GM12891 (cell line): ENCODE data around the gene KDM7A.

Experiments used
- PAX5 ChIP-seq: IDR thresholded peaks from 2 replicates; pipeline ENCODE4 v1.6.1; 2011; ENCODE audit warnings: low read length, moderate library complexity, mild to moderate bottlenecking; ENCODE audit not compliant: insufficient read depth, severe bottlenecking
- POLR2A ChIP-seq: IDR thresholded peaks from 2 replicates; pipeline ENCODE4 v1.6.1; 2011; ENCODE audit warnings: low read depth, low read length, control low read depth
- POLR2AphosphoS5 ChIP-seq: IDR thresholded peaks from 2 replicates; pipeline ENCODE4 v1.6.1; 2011; ENCODE audit warnings: low read depth, low read length, control low read depth
- POU2F2 ChIP-seq: IDR thresholded peaks from 2 replicates; pipeline ENCODE4 v1.6.1; 2011; ENCODE audit warnings: low read depth, mild to moderate bottlenecking, control low read depth, low read length, moderate library complexity
- SPI1 ChIP-seq: IDR thresholded peaks from 2 replicates; pipeline ENCODE4 v1.6.1; 2011; ENCODE audit warnings: low read depth, low read length, control low read depth
- TAF1 ChIP-seq: IDR thresholded peaks from 2 replicates; pipeline ENCODE4 v1.6.1; 2011; ENCODE audit warnings: low read depth, low read length, control low read depth

DNA sequence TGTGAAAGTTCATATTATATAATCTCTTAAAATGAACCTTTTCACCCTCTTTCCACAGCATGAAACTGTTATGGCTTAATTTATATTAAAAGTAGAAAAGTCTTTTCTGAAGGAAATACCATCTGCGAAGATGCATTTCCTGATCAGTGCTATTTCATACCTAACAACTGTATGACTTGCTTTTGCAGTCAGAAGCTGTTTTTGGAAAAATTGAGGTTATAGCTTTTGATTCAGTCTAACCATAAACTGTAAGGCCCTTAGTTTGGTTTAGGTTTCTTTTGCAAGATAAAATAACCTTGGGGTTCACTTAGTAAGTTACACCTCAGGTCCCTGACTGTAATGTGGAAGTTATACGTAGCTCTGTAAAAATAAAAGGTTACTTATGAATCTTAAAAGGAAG is 91.3 kb downstream of the KDM7A start:
- TF ChIP-seq TAF1 = no peak
- TF ChIP-seq POLR2AphosphoS5 = no peak
- TF ChIP-seq POLR2A = no peak
- no peak for TF ChIP-seq SPI1
- no peak for TF ChIP-seq PAX5
- TF ChIP-seq POU2F2 = no peak
